RPMI7951 (cell line): ENCODE measurements around the gene KRT37. TPM values are rescaled to one million over a fixed set of nuclear protein-coding genes. Genes with fewer than 3 reads are reported as not detected.

Experiments
- DNase-seq: peaks from one replicate; pipeline ENCODE4 v3.0.0-alpha.2; 2012; ENCODE audit warnings: low read depth
- total RNA-seq: library from RNA; depleted of rRNA; stranded (reverse); fragments of >200 nt; shearing (Covaris generic); gene quantifications from 2 replicates; pipeline ENCODE4 v1.2.3, GENCODE V29; 2014; rRNA removed

Gene KRT37
- total RNA-seq: not detected in 2 replicates

- no peak for DNase-seq
These were observed at the start of gene KRT37 for GRCh38 chr17:41424111-41424635. Gene KRT37 (minus strand): TSS chr17:41424585. CDS start chr17:41424523, 62 bp downstream.

GRCh38 chr17:41468346-41468745 lies 44.0 kb upstream of the KRT37 start:
- DNase-seq: no peak

GRCh38 chr17:41467561-41467960 lies 43.2 kb upstream of the KRT37 start:
- DNase-seq: peak; percentile 41

GRCh38 chr17:41466988-41467387 lies 42.6 kb upstream of the KRT37 start, which contains the start of gene KRT32:
Gene KRT32 (minus strand): TSS chr17:41467386. CDS start chr17:41467325, 61 bp downstream.
- DNase-seq: no peak

- peak; percentile 97 for DNase-seq
These were observed 40.3 kb upstream of the KRT37 start for GRCh38 chr17:41464682-41465081.

- DNase-seq: no peak
These were observed 39.8 kb upstream of the KRT37 start for GRCh38 chr17:41464173-41464572.

- DNase-seq: peak; percentile 66
These were observed 39.4 kb upstream of the KRT37 start for GRCh38 chr17:41463746-41464145.

- DNase-seq: no peak
These were observed 38.3 kb upstream of the KRT37 start for GRCh38 chr17:41462705-41463104.

- no peak for DNase-seq
These were observed 33.3 kb upstream of the KRT37 start for GRCh38 chr17:41457676-41458075.

GRCh38 chr17:41456204-41456603 lies 31.8 kb upstream of the KRT37 start:
- peak; percentile 42 for DNase-seq

- DNase-seq: no peak
These were observed 30.9 kb upstream of the KRT37 start for GRCh38 chr17:41455236-41455635.

GRCh38 chr17:41453066-41453465 lies 28.7 kb upstream of the KRT37 start:
- DNase-seq: no peak

GRCh38 chr17:41452281-41452680 lies 27.9 kb upstream of the KRT37 start:
- peak; percentile 35 for DNase-seq

- peak; percentile 37 for DNase-seq
These were observed 26.9 kb upstream of the KRT37 start for GRCh38 chr17:41451154-41451728.

GRCh38 chr17:41449008-41449407 lies 24.6 kb upstream of the KRT37 start:
- DNase-seq: no peak

GRCh38 chr17:41448506-41448905 lies 24.1 kb upstream of the KRT37 start:
- DNase-seq: no peak

GRCh38 chr17:41446806-41447205 lies 22.4 kb upstream of the KRT37 start:
- peak; percentile 40 for DNase-seq

GRCh38 chr17:41444640-41445039 lies 20.3 kb upstream of the KRT37 start:
- DNase-seq: no peak

GRCh38 chr17:41444186-41444585 lies 19.8 kb upstream of the KRT37 start:
- DNase-seq: no peak

GRCh38 chr17:41442739-41443138 lies 18.4 kb upstream of the KRT37 start:
- DNase-seq: peak; percentile 77

GRCh38 chr17:41440531-41441033 lies 16.2 kb upstream of the KRT37 start, which contains the start of gene KRT38:
Gene KRT38 (minus strand): TSS chr17:41440983. CDS start chr17:41440921, 62 bp downstream.
- DNase-seq: no peak

GRCh38 chr17:41439375-41439774 lies 15.0 kb upstream of the KRT37 start:
- no peak for DNase-seq

- DNase-seq: no peak
These were observed 13.4 kb upstream of the KRT37 start for GRCh38 chr17:41437769-41438168.
